ENCODE results near the gene ANKRA2.
"Not testable (repeated sequence)": the region's sequence is repeated elsewhere in the genome, so short reads cannot be mapped to it uniquely, and the experiment has no call there.

DNA sequence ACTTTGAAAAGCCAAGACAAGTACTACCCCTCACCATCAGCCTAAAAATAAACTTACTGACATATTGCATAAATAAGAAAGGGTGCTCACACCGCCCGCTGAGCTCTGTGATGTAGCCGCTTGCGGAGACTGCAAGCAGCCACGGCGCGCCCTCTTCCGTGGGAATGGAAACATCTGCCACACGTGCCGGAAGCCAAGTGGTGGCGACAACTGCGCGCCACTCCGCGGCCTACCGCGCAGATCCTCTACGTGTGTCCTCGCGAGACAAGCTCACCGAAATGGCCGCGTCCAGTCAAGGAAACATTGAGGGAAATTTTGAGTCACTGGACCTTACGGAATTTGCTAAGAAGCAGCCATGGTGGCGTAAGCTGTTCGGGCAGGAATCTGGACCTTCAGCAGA is 56.9 kb downstream of the ANKRA2 start:
- TF ChIP-seq, protein P1, sequence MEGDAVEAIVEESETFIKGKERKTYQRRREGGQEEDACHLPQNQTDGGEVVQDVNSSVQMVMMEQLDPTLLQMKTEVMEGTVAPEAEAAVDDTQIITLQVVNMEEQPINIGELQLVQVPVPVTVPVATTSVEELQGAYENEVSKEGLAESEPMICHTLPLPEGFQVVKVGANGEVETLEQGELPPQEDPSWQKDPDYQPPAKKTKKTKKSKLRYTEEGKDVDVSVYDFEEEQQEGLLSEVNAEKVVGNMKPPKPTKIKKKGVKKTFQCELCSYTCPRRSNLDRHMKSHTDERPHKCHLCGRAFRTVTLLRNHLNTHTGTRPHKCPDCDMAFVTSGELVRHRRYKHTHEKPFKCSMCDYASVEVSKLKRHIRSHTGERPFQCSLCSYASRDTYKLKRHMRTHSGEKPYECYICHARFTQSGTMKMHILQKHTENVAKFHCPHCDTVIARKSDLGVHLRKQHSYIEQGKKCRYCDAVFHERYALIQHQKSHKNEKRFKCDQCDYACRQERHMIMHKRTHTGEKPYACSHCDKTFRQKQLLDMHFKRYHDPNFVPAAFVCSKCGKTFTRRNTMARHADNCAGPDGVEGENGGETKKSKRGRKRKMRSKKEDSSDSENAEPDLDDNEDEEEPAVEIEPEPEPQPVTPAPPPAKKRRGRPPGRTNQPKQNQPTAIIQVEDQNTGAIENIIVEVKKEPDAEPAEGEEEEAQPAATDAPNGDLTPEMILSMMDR (IDR thresholded peaks at IDR 0.05): peak in 2 of 3 experiments; percentile 7 to 43
- not testable (repeated sequence) for TF ChIP-seq POLR2A (IDR thresholded peaks at IDR 0.05; ENCODE audit: low read depth); EP300 (IDR thresholded peaks at IDR 0.05)
- TF ChIP-seq POLR2AphosphoS5 (IDR thresholded peaks at IDR 0.05): peak; percentile 52 to 60
